SK-N-SH (cell line): ENCODE results near the gene LDHAL6A. TPM values are rescaled to one million over a fixed set of nuclear protein-coding genes. Genes with fewer than 3 reads are reported as not detected.

ENCODE experiments used
- CTCF ChIA-PET: fragments of 300-600, 350-600 bp; formaldehyde crosslinking; extraction: SDS; loops from one replicate; lab custom pipeline; 2021; lab: Yijun Ruan, JAX
- POLR2A ChIA-PET: fragments of 350-600 bp; sonication (Branson Sonifier 250); formaldehyde crosslinking; extraction: SDS; loops from one replicate; lab custom pipeline; 2020; ENCODE audit warnings: antibody characterized with exemption, inconsistent platforms; lab: Yijun Ruan, JAX
- DNase-seq: peaks from one replicate; pipeline ENCODE4 v3.0.0; 2012
- H2AFZ ChIP-seq: fragments of 200-600 bp; sonication (generic); 2 replicates; pipeline ENCODE4 v1.8.1; 2016; ENCODE audit warnings: antibody characterized with exemption, mild to moderate bottlenecking, low read depth
- H3F3A ChIP-seq: fragments of 200-600 bp; sonication (generic); replicated peaks from 2 replicates; pipeline ENCODE3; 2016; ENCODE audit warnings: antibody characterized with exemption, mild to moderate bottlenecking; ENCODE audit not compliant: insufficient read depth
- H3K27ac ChIP-seq, 2 experiments: fragments of 200-500 bp in 1 of 2; fragments of 200-600 bp in 1 of 2; sonication (Bioruptor generic) in 1 of 2; sonication (generic), shearing (Covaris generic) in 1 of 2; 2 replicates each; pipeline versions ENCODE4 v1.5.1 to v1.6.1; 2014 to 2016; ENCODE audit warnings: low read depth in 2 of 2, inconsistent platforms in 1 of 2, low read length in 1 of 2, mild to moderate bottlenecking in 1 of 2, mixed read lengths in 1 of 2
- H3K27me3 ChIP-seq: fragments of 200-600 bp; sonication (generic), shearing (Covaris generic); 2 replicates; pipeline ENCODE4 v1.6.1; 2016; ENCODE audit warnings: mixed run types; ENCODE audit not compliant: insufficient read depth
- H3K36me3 ChIP-seq, 2 experiments: fragments of 200-500 bp in 1 of 2; fragments of 200-600 bp in 1 of 2; sonication (Bioruptor generic) in 1 of 2; sonication (generic) in 1 of 2; replicated peaks in 1 of 2; 2 replicates each; pipeline versions ENCODE3 to v1.5.1; 2014 to 2016; ENCODE audit warnings: low read length in 1 of 2, mild to moderate bottlenecking in 1 of 2; ENCODE audit not compliant: insufficient read depth in 2 of 2, control insufficient read depth in 1 of 2
- H3K4me1 ChIP-seq, 2 experiments: fragments of 200-500 bp in 1 of 2; fragments of 200-600 bp in 1 of 2; sonication (Bioruptor generic) in 1 of 2; sonication (generic), shearing (Covaris generic) in 1 of 2; 2 replicates each; pipeline versions ENCODE4 v1.5.1 to v1.6.1; 2014 to 2016; ENCODE audit warnings: low read depth in 1 of 2, low read length in 1 of 2, mixed run types in 1 of 2; ENCODE audit not compliant: insufficient read depth in 2 of 2, control insufficient read depth in 1 of 2
- H3K4me2 ChIP-seq: fragments of 200-600 bp; sonication (generic), shearing (Covaris generic); 2 replicates; pipeline ENCODE4 v1.6.1; 2017; ENCODE audit warnings: mixed run types
- H3K4me3 ChIP-seq, 2 experiments: fragments of 200-500 bp in 1 of 2; fragments of 200-600 bp in 1 of 2; sonication (Bioruptor generic) in 1 of 2; sonication (generic), shearing (Covaris generic) in 1 of 2; 2 replicates each; pipeline versions ENCODE4 v1.5.1 to v1.8.1; 2014 to 2016; ENCODE audit warnings: low read depth in 2 of 2, inconsistent platforms in 1 of 2, low read length in 1 of 2, mild to moderate bottlenecking in 1 of 2, mixed read lengths in 1 of 2, moderate library complexity in 1 of 2
- H3K79me2 ChIP-seq: fragments of 200-600 bp; sonication (generic); 2 replicates; pipeline ENCODE4 v1.8.1; 2017; ENCODE audit warnings: mild to moderate bottlenecking; ENCODE audit not compliant: insufficient read depth
- H3K9ac ChIP-seq: fragments of 200-600 bp; sonication (generic); 2 replicates; pipeline ENCODE4 v1.6.1; 2017; ENCODE audit warnings: mixed run types
- H3K9me2 ChIP-seq: fragments of 200-600 bp; sonication (generic); 2 replicates; pipeline ENCODE4 v1.6.1; 2017; ENCODE audit warnings: mixed run types
- H3K9me3 ChIP-seq: fragments of 200-600 bp; sonication (generic); 2 replicates; pipeline ENCODE4 v1.6.1; 2017; ENCODE audit warnings: mixed run types, mild to moderate bottlenecking, moderate library complexity
- H4K20me1 ChIP-seq: fragments of 200-600 bp; sonication (generic); 2 replicates; pipeline ENCODE4 v1.6.1; 2017; ENCODE audit warnings: mild to moderate bottlenecking, mixed run types; ENCODE audit not compliant: insufficient read depth
- ELF1 ChIP-seq: IDR thresholded peaks from 2 replicates; pipeline ENCODE4 v1.4.0; 2012
- EZH2phosphoT487 ChIP-seq: fragments of 200-600 bp; sonication (generic); IDR thresholded peaks from 2 replicates; pipeline ENCODE4 v1.6.1; 2017; ENCODE audit warnings: low read depth, mixed run types, mild to moderate bottlenecking, antibody characterized with exemption, moderate library complexity, borderline replicate concordance
- GABPA ChIP-seq: IDR thresholded peaks from 2 replicates; pipeline ENCODE4 v1.4.0; 2012; ENCODE audit warnings: low read depth, mild to moderate bottlenecking
- GATA2 ChIP-seq: sonication (generic); formaldehyde crosslinking; IDR thresholded peaks from 2 replicates; pipeline ENCODE4 v1.5.0; 2020; ENCODE audit warnings: mild to moderate bottlenecking, missing genetic modification reagents
- NRF1 ChIP-seq: IDR thresholded peaks from 2 replicates; pipeline ENCODE4 v1.6.1; 2012; ENCODE audit warnings: low read depth, mild to moderate bottlenecking, low read length
- RAD21 ChIP-seq: IDR thresholded peaks from 2 replicates; pipeline ENCODE4 v1.6.1; 2012; ENCODE audit warnings: mild to moderate bottlenecking, low read length
- REST ChIP-seq: IDR thresholded peaks from 2 replicates; pipeline ENCODE4 v1.6.1; 2012; ENCODE audit warnings: mild to moderate bottlenecking, low read depth, low read length, moderate library complexity
- SIN3A ChIP-seq: IDR thresholded peaks from 2 replicates; pipeline ENCODE4 v1.6.1; 2012; ENCODE audit warnings: low read depth, mild to moderate bottlenecking, low read length, moderate library complexity, borderline replicate concordance
- SMC3 ChIP-seq: IDR thresholded peaks from 2 replicates; pipeline ENCODE4 v1.6.1; 2012; ENCODE audit warnings: low read depth, low read length, improper control_type of control experiment
- WGBS: methylation state at CpG from one replicate; pipeline ENCODE4 v1.1.6; 2017; ENCODE audit warnings: low lambda C conversion rate; 5-methylcytosine and 5-hydroxymethylcytosine counted together
- polyA plus RNA-seq, 3 experiments: library from polyadenylated mRNA; depleted of rRNA; stranded (reverse); fragments of >200 nt; gene quantifications; 2 replicates each; pipeline ENCODE4 v1.2.3, GENCODE V29; 2012
- TF ChIP-seq, protein P1 (sequence below): IDR thresholded peaks from 2 replicates; pipeline ENCODE4 v1.4.0; 2012; ENCODE audit warnings: low read depth, borderline replicate concordance

Gene LDHAL6A
- polyA plus RNA-seq, 1 of the 3 experiments (the other 2 are of a cell fraction), result not detected

GRCh38 chr11:18471995-18472394 is 16.3 kb downstream of the LDHAL6A start:
- H4K20me1 ChIP-seq, result no peaks in the 10 kb centered on the region
- no peak overlapping the region for H2AFZ ChIP-seq
- no peak overlapping the region for H3K4me2 ChIP-seq
- H3K9me3 ChIP-seq, result no peaks in the 10 kb centered on the region
- H3K4me3 ChIP-seq, result no peak overlapping the region
- H3K27ac ChIP-seq, result no peak overlapping the region
- CTCF ChIA-PET, result no interaction called here
- no peaks in the 10 kb centered on the region for H3K27me3 ChIP-seq
- H3F3A ChIP-seq, result no peaks in the 10 kb centered on the region
- H3K4me1 ChIP-seq, result no peaks in the 10 kb centered on the region
- WGBS, result 96% methylated on average over 3 of the region's 3 CpGs
- H3K9ac ChIP-seq, result no peak overlapping the region
- H3K9me2 ChIP-seq, result no peaks in the 10 kb centered on the region
- no peaks in the 10 kb centered on the region for H3K79me2 ChIP-seq
- no peak for TF ChIP-seq SMC3
- no peak for TF ChIP-seq RAD21
- no peak for TF ChIP-seq NRF1
- TF ChIP-seq GABPA, result no peak
- TF ChIP-seq, protein P1, sequence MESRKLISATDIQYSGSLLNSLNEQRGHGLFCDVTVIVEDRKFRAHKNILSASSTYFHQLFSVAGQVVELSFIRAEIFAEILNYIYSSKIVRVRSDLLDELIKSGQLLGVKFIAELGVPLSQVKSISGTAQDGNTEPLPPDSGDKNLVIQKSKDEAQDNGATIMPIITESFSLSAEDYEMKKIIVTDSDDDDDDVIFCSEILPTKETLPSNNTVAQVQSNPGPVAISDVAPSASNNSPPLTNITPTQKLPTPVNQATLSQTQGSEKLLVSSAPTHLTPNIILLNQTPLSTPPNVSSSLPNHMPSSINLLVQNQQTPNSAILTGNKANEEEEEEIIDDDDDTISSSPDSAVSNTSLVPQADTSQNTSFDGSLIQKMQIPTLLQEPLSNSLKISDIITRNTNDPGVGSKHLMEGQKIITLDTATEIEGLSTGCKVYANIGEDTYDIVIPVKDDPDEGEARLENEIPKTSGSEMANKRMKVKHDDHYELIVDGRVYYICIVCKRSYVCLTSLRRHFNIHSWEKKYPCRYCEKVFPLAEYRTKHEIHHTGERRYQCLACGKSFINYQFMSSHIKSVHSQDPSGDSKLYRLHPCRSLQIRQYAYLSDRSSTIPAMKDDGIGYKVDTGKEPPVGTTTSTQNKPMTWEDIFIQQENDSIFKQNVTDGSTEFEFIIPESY, result no peak
- no peak for TF ChIP-seq ELF1
- TF ChIP-seq EZH2phosphoT487, result no peak
- no peak for TF ChIP-seq GATA2 (CRISPR knock-in tag)
- TF ChIP-seq, all 33 proteins: peak for 0
- POLR2A ChIA-PET, result no interaction called here
- H3K36me3 ChIP-seq, result peaks cover 18 to 23% of the 10 kb centered on the region in 2 experiments
- no peak for DNase-seq

GRCh38 chr11:18472587-18472986 is 16.9 kb downstream of the LDHAL6A start:
- H3K4me1 ChIP-seq, result no peaks in the 10 kb centered on the region
- H3K27ac ChIP-seq, result no peak overlapping the region
- H3K4me2 ChIP-seq, result no peak overlapping the region
- H3K27me3 ChIP-seq, result no peaks in the 10 kb centered on the region
- H2AFZ ChIP-seq, result no peak overlapping the region
- H3K36me3 ChIP-seq, result peaks cover 20 to 28% of the 10 kb centered on the region in 2 experiments
- no peak for TF ChIP-seq EZH2phosphoT487
- no peak for TF ChIP-seq ELF1
- no peak for TF ChIP-seq SIN3A
- no peak for TF ChIP-seq GATA2 (CRISPR knock-in tag)
- TF ChIP-seq REST, result no peak
- no peaks in the 10 kb centered on the region for H3F3A ChIP-seq
- DNase-seq, result no peak
- H3K9ac ChIP-seq, result no peak overlapping the region
- H3K9me3 ChIP-seq, result no peaks in the 10 kb centered on the region
- H3K4me3 ChIP-seq, result no peak overlapping the region
- POLR2A ChIA-PET, result no interaction called here
- no peaks in the 10 kb centered on the region for H4K20me1 ChIP-seq
- CTCF ChIA-PET, result no interaction called here
- no peaks in the 10 kb centered on the region for H3K79me2 ChIP-seq
- no peaks in the 10 kb centered on the region for H3K9me2 ChIP-seq
